Heart left ventricle (tissue), 13 donors: ENCODE data around the gene NAB2.

Source experiments
- POLR2A ChIP-seq, 2 donors: fragments of 450-650 bp; IDR thresholded peaks; one replicate each; pipeline ENCODE4 v1.6.1; 2017; ENCODE audit warnings: antibody characterized with exemption in 2 of 2, mild to moderate bottlenecking in 2 of 2, moderate library complexity in 2 of 2
- TF ChIP-seq, protein P1 (sequence below), 12 donors: fragments of 200-600 bp; sonication (generic) in 4 of 12; IDR thresholded peaks; one replicate each; pipeline versions ENCODE4 v1.5.0 to v1.8.0; 2018 to 2022; ENCODE audit warnings: antibody characterized with exemption in 12 of 12, mild to moderate bottlenecking in 5 of 12
- donor health status: ischemic (EF 13 %, LVEDD 7.1; RV severe dilation, severe dysfunction).
- donor health status: DM: no; HTN: yes; CAD: no.
- donor health status: DM: no; HTN: no; CAD: no.
- donor health status: ischemic (EF 25% LVEDD 6.9; RV normal size, moderate dysfunction).
- donor health status: ischemic (EF 25% LVEDD 5.7; RV mildly dilated, moderate dysfunction).
- donor health status: ischemic (EF 35%, LVEDD 5.7; RV mildly dilated, moderate dysfunction).
- donor health status: nonischemic (EF 11% LVEDD 7.7; RV severe dilation, severe dysfunction).
- donor health status: DM: yes; HTN: yes; CAD: no.
- donor health status: PGD.
- donor health status: ischemic (EF 29% LVEDD 5.4; RV normal size, mild dysfunction).
- donor health status: nonischemic (EF 23%, LVEDD 6.1; RV moderate dilation, normal function).

DNA sequence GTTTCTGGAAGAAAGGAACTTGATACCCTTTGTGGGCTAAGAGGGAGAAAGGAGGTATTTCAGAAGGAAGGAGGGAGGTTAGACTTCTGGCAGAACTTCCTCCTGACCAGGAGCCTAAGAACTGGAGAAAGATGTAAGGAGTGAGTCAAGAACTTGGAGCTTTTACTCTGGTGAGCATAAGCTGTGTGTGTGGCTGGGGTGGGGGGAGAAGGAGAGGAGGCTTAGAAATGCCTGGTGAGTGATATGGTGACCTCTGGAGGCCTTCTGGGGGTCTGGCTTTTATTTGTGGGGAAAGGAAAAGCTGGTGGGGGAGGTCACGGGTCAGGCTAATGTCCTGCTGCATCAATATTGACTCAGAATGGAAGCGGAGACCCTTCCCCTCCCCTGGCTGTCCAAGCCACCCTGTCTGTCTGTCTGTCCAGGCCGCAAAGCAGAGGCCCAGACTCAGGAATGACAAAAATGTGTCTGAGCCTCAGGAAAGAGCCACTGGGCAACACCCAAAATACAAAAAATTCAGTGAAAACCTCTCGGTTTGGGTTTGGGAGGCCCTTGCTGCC lies 44.2 kb downstream of the NAB2 start:
- TF ChIP-seq, protein P1, sequence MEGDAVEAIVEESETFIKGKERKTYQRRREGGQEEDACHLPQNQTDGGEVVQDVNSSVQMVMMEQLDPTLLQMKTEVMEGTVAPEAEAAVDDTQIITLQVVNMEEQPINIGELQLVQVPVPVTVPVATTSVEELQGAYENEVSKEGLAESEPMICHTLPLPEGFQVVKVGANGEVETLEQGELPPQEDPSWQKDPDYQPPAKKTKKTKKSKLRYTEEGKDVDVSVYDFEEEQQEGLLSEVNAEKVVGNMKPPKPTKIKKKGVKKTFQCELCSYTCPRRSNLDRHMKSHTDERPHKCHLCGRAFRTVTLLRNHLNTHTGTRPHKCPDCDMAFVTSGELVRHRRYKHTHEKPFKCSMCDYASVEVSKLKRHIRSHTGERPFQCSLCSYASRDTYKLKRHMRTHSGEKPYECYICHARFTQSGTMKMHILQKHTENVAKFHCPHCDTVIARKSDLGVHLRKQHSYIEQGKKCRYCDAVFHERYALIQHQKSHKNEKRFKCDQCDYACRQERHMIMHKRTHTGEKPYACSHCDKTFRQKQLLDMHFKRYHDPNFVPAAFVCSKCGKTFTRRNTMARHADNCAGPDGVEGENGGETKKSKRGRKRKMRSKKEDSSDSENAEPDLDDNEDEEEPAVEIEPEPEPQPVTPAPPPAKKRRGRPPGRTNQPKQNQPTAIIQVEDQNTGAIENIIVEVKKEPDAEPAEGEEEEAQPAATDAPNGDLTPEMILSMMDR (IDR thresholded peaks at IDR 0.05) = no peak
- TF ChIP-seq POLR2A (IDR thresholded peaks at IDR 0.05) = no peak
